GM13977 (cell line): ENCODE results near the gene EXOSC5.

ENCODE experiments used
- DNase-seq: peaks from one replicate; pipeline ENCODE4 v3.0.0; 2012; ENCODE audit warnings: low spot score
- CTCF ChIP-seq: IDR thresholded peaks from 2 replicates; pipeline ENCODE4 v1.5.1; 2012; ENCODE audit warnings: mild to moderate bottlenecking, control low read depth; ENCODE audit not compliant: insufficient read depth; ENCODE audit errors: extremely low read depth, missing control alignments
- in situ Hi-C: fragments of 300-500 bp; cut with MboI; formaldehyde crosslinking; loops from one replicate; pipeline ENCODE4 v1.12.0; 2022; ENCODE audit warnings: low sequenced_read_pairs, low pct_unique_long_range_greater_than_20kb, mixed read lengths, inconsistent platforms; ENCODE audit not compliant: unreplicated experiment

EXOSC5 gene

GRCh38 chr19:41355035-41355434 is 42.1 kb downstream of the EXOSC5 start:
- TF ChIP-seq CTCF: no peak
- in situ Hi-C loops: no loop called here
- DNase-seq: no peak

DNA sequence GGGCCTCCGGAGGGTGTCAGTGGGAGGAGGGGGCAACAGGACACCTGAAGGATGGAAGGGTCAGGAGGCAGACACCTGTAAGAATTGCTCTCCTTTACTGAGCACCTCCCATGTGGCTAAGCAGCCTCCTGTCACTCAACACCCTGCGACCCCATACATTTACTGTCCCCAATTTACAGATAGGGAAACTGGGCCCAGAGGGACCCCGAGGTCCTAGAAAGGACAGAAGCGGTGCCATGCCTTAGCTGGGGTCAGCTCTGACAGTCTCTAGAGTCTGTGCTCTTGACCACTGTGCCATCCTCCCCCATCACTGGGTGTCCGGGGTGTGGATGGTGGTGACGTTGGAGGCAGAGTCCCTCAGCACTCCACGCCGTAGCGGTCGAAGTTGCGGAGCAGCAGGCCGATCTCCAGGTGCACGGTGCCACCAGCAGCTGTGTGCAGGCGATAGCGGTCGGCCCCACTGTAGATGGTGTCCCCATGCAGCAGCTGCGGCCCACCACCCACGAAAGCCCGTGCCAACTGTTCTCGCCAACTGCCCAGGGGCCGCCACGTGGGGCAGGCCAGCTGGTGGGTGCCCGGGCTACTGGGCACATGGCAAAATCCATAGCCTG is 42.7 kb downstream of the EXOSC5 start:
- in situ Hi-C loops: no loop called here
- no peak for TF ChIP-seq CTCF

DNA sequence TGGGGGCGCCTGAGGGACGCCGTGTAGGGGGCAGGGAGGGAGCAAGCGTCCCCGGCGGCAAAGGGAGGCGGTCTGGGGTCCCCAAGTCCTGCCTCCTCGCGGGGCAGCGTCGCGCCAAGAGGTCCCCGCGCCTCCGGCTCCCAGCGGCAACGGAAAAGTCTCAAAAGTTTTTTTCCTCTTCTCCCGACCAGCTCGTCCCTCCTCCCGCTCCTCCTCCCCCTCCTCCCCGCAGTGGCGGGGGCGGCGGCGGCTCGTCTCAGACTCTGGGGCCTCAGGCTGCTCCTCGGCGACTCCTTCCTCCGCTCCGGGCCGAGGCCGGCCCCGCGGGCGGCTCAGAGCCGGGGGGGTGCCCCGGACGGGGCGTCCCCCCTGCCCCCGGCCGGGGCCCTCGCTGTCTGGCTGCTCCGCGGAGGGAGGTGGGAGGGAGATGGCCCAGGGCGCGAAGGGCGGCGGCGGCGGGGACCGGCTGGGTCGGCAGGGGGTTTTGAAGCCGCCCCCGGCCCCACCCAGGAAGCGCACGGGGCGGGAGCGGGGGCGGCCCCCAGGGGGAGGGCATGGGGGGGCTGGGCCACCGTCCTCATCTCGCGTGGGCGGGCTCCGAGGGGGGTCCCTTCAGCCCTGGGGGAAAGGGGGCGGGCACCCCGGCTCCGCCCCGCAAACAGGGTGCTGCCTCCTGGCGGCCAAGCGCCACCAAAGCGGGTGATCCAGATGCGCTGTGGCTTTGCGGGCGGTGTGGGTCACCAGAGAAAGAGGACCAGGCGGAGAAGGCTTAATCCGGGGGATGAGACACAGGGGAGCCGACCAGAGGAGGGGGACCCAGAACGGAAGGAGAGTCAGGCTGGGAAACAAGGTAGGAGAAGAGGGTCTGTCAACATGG is 43.5 kb downstream of the EXOSC5 start, which contains the start of gene TGFB1:
Gene TGFB1, minus strand, starts transcription at position 457 of the 877 bp plus-strand sequence. CDS start 878 bp downstream, outside the sequence.
- in situ Hi-C loops: no loop called here
- DNase-seq: peak; percentile 98
- TF ChIP-seq CTCF: peak; percentile 94

More for the DNA sequence above, 42.7 kb downstream of the EXOSC5 start:
- DNase-seq: no peak

- DNase-seq: peak; percentile 88
- in situ Hi-C loops: no loop called here
- TF ChIP-seq CTCF: peak; percentile 66
Measured at GRCh38 chr19:41352609-41353465, 44.3 kb downstream of the EXOSC5 start.

DNA sequence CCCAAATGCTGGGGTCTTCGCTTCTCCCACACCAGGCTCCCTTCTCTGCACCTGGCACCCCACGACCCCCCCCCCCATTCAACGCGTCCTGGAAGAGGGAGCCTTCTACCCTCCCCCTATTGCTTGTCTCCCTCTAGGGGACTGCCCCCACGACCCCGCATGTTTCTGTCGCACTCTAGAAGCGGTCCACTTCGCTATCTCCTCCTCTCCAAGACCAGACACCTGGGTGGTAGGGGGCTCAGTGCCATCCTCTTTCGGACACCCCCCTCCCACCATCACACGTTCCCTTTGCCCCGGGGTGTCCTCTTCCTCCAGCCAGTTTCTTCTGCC is 44.9 kb downstream of the EXOSC5 start:
- no peak for DNase-seq
- TF ChIP-seq CTCF: no peak
- in situ Hi-C loops: no loop called here
